ENCODE data around the gene ATG9B. TPM values are rescaled to one million over a fixed set of nuclear protein-coding genes. Genes with fewer than 3 reads are reported as not detected.
A peak's percentile ranks its signal among the peaks of the same experiment; 100 is the strongest.
"Not testable (repeated sequence)": the region's sequence is repeated elsewhere in the genome, so short reads cannot be mapped to it uniquely, and the experiment has no call there.

The ATG9B gene
- total and polyA plus RNA-seq, 2 donors (not counting 1 experiment from before 2014, with no cell fraction given), result 5.1 to 7.2 TPM

DNA sequence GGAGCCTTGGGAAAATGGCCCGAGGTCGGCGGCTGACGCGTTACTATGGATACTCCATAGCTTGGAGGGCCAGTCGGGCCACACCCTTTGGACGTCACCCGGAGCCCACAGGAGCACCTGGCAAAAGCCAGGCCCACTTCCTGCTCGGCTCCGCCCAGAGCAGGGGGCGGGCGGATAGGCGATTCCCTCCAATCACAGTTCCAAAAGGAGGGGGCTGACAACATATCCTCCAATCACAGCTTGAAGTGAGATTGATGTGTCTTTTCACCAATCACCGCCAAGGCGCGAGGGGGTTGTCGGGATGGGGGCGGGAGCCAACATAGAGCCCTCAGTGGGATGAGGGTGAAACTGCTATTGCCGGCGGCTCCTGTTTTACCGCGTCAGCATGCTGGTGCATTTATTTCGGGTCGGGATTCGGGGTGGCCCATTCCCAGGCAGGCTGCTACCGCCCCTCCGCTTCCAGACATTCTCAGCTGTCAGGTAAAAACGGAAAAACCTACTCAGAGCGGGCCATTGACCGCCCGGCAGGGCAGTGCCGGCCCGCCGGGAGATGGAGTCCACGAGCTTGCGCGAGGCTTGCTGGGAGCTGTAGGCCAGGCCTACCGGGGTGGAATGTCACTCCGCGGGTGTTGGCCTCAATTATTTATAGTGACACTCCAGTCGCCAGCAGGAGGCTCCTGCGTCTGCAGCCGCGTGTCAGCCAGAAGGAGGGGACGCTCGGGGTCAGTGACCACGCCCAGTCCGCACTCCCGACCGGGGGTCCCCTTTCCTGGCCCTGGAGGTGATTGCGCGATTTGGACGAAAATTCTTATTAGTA lies 4.0 kb upstream of the ATG9B start, which contains the start of gene ABCB8:
Gene ABCB8, plus strand, starts transcription at position 320 of the 817 bp plus-strand sequence. Its CDS starts 66 bp downstream, at position 386.
- peaks cover 11 to 17% of the 10 kb centered on the region in 2 donors for H3K4me1 ChIP-seq (ENCODE audit: control insufficient read depth in 2 of 2, insufficient read depth in 2 of 2, low read length in 2 of 2)
- Mint-ChIP-seq H3K4me3 (peak within 1 kb of the TSS; percentile 97), H3K4me1 (peaks cover 23% of the 10 kb centered on the region), H3K27me3 (peaks cover 7% of the 10 kb centered on the region), H3K27ac (peak within 1 kb of the TSS; percentile 99), H3K9me3 (ENCODE audit: insufficient read depth) (no peaks in the 10 kb centered on the region)
- H3K9me3 ChIP-seq (ENCODE audit: control extremely low read depth in 1 of 3, control insufficient read depth in 2 of 3, insufficient read depth in 1 of 3, low read length in 2 of 3), result no peaks in the 10 kb centered on the region
- H3K9ac ChIP-seq (ENCODE audit: low read length), result peak within 1 kb of the TSS; percentile 76
- H2AFZ ChIP-seq (ENCODE audit: insufficient read depth, low read depth, low read length, poor library complexity, severe bottlenecking), result peak within 1 kb of the TSS; percentile 75
- peak within 1 kb of the TSS; percentile 54 to 86 (median 78) for H3K4me3 ChIP-seq (ENCODE audit: control extremely low read depth in 1 of 5, extremely low read depth in 1 of 5, insufficient read depth in 1 of 5, low read depth in 2 of 5, low read length in 4 of 5)
- H3K36me3 ChIP-seq (replicated peaks in 1 of 2; ENCODE audit: control extremely low read depth in 1 of 2, control insufficient read depth in 1 of 2, extremely low read depth in 1 of 2, insufficient read depth in 2 of 2, low read length in 1 of 2), result no peaks in the 10 kb centered on the region
- no peaks in the 10 kb centered on the region for H4K20me1 ChIP-seq (ENCODE audit: control insufficient read depth, insufficient read depth, low read length, poor library complexity, severe bottlenecking)
- no peak for TF ChIP-seq EZH2 (IDR thresholded peaks at IDR 0.05; ENCODE audit: borderline replicate concordance, insufficient read depth, low read depth, low read length, poor library complexity, severe bottlenecking)
- TF ChIP-seq, protein P1, sequence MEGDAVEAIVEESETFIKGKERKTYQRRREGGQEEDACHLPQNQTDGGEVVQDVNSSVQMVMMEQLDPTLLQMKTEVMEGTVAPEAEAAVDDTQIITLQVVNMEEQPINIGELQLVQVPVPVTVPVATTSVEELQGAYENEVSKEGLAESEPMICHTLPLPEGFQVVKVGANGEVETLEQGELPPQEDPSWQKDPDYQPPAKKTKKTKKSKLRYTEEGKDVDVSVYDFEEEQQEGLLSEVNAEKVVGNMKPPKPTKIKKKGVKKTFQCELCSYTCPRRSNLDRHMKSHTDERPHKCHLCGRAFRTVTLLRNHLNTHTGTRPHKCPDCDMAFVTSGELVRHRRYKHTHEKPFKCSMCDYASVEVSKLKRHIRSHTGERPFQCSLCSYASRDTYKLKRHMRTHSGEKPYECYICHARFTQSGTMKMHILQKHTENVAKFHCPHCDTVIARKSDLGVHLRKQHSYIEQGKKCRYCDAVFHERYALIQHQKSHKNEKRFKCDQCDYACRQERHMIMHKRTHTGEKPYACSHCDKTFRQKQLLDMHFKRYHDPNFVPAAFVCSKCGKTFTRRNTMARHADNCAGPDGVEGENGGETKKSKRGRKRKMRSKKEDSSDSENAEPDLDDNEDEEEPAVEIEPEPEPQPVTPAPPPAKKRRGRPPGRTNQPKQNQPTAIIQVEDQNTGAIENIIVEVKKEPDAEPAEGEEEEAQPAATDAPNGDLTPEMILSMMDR (IDR thresholded peaks at IDR 0.05), result peak; percentile 25
- ChIA-PET CTCF (interaction anchor here (0.8 to 2.8 kb wide), 10 partner anchors 9 to 83 kb away, joined by 3 to 25 read pairs (median 3); partner anchors contain the start of gene TMUB1), POLR2A (interaction anchor here (0.5 to 1.5 kb wide), 6 partner anchors 10 to 220 kb away, joined by 3 to 12 read pairs (median 6); partner anchors contain the start of gene FASTK)
- intact Hi-C loops (cut with micrococcal nuclease), result loop anchor here (1.0 to 10.0 kb wide), 10 partner anchors 10 to 1256 kb away; partner anchors contain the start of genes ABCF2, CHPF2, REPIN1 and TMUB1
- peaks cover 14% of the 10 kb centered on the region for H3K79me2 ChIP-seq (ENCODE audit: control insufficient read depth, insufficient read depth, low read length)
- H3K27ac ChIP-seq (ENCODE audit: low read length in 2 of 2), result peak within 1 kb of the TSS; percentile 95 to 96
- peaks cover 0 to 20% (median 7%) of the 10 kb centered on the region in 4 experiments for H3K27me3 ChIP-seq (replicated peaks in 1 of 4; ENCODE audit: control extremely low read depth in 1 of 4, control insufficient read depth in 3 of 4, insufficient read depth in 4 of 4, low read length in 3 of 4)
- peak within 1 kb of the TSS; percentile 82 for H3K4me2 ChIP-seq (replicated peaks; ENCODE audit: low read depth, low read length, poor library complexity, severe bottlenecking)
- peak; percentile 99 for DNase-seq
- ATAC-seq (ENCODE audit: low read depth), result peak; percentile 92
- WGBS (ENCODE audit: insufficient coverage), result under 1% methylated on average over 49 of the region's 53 CpGs

DNA sequence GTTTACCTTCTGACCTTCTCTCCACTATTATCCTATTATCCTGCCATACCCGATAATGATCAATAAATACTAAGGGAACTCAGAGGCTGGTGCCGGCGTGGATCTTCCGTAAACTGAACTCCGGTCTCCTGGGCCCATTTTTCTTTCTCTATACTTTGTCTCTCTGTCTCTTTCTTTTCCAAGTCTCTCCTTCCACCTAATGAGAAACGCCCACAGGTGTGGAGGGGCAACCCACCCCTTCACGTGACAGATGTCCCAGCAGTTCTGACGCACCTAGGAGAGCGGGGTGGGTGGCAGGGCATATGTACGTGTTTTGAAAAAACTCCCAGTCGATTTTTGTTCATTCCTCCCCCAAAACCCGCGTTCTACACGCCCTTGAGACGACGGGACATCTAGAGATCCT lies 3.4 kb upstream of the ATG9B start:
- H3K79me2 ChIP-seq (ENCODE audit: control insufficient read depth, insufficient read depth, low read length), result peaks cover 14% of the 10 kb centered on the region
- H3K4me1 ChIP-seq (ENCODE audit: control insufficient read depth in 2 of 2, insufficient read depth in 2 of 2, low read length in 2 of 2), result peaks cover 11 to 17% of the 10 kb centered on the region in 2 donors
- intact Hi-C loops (cut with micrococcal nuclease), result loop anchor here (1.0 to 10.0 kb wide), 10 partner anchors 9 to 1255 kb away; partner anchors contain the start of genes ABCF2, CHPF2, REPIN1 and TMUB1
- not testable (repeated sequence) for H3K36me3 ChIP-seq (replicated peaks in 1 of 2; ENCODE audit: control extremely low read depth in 1 of 2, control insufficient read depth in 1 of 2, extremely low read depth in 1 of 2, insufficient read depth in 2 of 2, low read length in 1 of 2); H3K9me3 Mint-ChIP-seq (ENCODE audit: insufficient read depth); H4K20me1 ChIP-seq (ENCODE audit: control insufficient read depth, insufficient read depth, low read length, poor library complexity, severe bottlenecking); H3K9me3 ChIP-seq (ENCODE audit: control extremely low read depth in 1 of 3, control insufficient read depth in 2 of 3, insufficient read depth in 1 of 3, low read length in 2 of 3); DNase-seq
- peak overlapping the region; percentile 95 to 96 for H3K27ac ChIP-seq (ENCODE audit: low read length in 2 of 2)
- H3K4me1 Mint-ChIP-seq, result peaks cover 23% of the 10 kb centered on the region
- peak overlapping the region; percentile 76 for H3K9ac ChIP-seq (ENCODE audit: low read length)
- 12% methylated on average over 15 of the region's 16 CpGs for WGBS (ENCODE audit: insufficient coverage)
- H3K4me3 Mint-ChIP-seq, result peak overlapping the region; percentile 97
- peaks cover 0 to 26% (median 7%) of the 10 kb centered on the region in 4 experiments for H3K27me3 ChIP-seq (replicated peaks in 1 of 4; ENCODE audit: control extremely low read depth in 1 of 4, control insufficient read depth in 3 of 4, insufficient read depth in 4 of 4, low read length in 3 of 4)
- CTCF ChIA-PET, result interaction anchor here (0.8 to 2.8 kb wide), 7 partner anchors 9 to 57 kb away, joined by 3 to 25 read pairs (median 3); partner anchors contain the start of gene TMUB1
- ATAC-seq (ENCODE audit: low read depth), result peak; percentile 5
- peaks cover 13% of the 10 kb centered on the region for H3K27me3 Mint-ChIP-seq
- H3K27ac Mint-ChIP-seq, result peak overlapping the region; percentile 99
- POLR2A ChIA-PET, result interaction anchor here (0.5 to 1.5 kb wide), 6 partner anchors 10 to 220 kb away, joined by 3 to 12 read pairs (median 6); partner anchors contain the start of gene FASTK
- peak overlapping the region; percentile 75 for H2AFZ ChIP-seq (ENCODE audit: insufficient read depth, low read depth, low read length, poor library complexity, severe bottlenecking)
- peak overlapping the region; percentile 82 for H3K4me2 ChIP-seq (replicated peaks; ENCODE audit: low read depth, low read length, poor library complexity, severe bottlenecking)
- H3K4me3 ChIP-seq (ENCODE audit: control extremely low read depth in 1 of 5, extremely low read depth in 1 of 5, insufficient read depth in 1 of 5, low read depth in 2 of 5, low read length in 4 of 5), result peak overlapping the region; percentile 54 to 86 (median 78)
